Testis (tissue), 2 donors: ENCODE results near the gene CHERP.

Experiments
- CTCF ChIP-seq, 3 experiments: fragments of 450-650 bp in 2 of 3; fragments of 200-600 bp in 1 of 3; sonication (generic) in 1 of 3; IDR thresholded peaks; one replicate each; pipeline ENCODE4 v1.5.1; 2016 to 2019; ENCODE audit warnings: antibody characterized with exemption in 3 of 3, mild to moderate bottlenecking in 2 of 3, moderate library complexity in 1 of 3
- POLR2A ChIP-seq: fragments of 450-650 bp; IDR thresholded peaks from one replicate; pipeline ENCODE4 v1.6.1; 2017; ENCODE audit warnings: antibody characterized with exemption, mild to moderate bottlenecking, moderate library complexity

GRCh38 chr19:16470911-16471811 is 71.1 kb downstream of the CHERP start:
- TF ChIP-seq POLR2A: no peak
- TF ChIP-seq CTCF (IDR thresholded peaks at IDR 0.05): no peak
